Dendritic cell treated with granulocyte-macrophage colony-stimulating factor and Interleukin-4, amounts not matched to agents 40 ng/mL and 50 ng/mL, for 4 days (primary cell): ENCODE measurements around the gene TP53TG3C.
"Not testable (repeated sequence)": the region's sequence is repeated elsewhere in the genome, so short reads cannot be mapped to it uniquely, and the experiment has no call there.

Experiments
- H3K27ac Mint-ChIP-seq: one replicate; pipeline ENCODE4 v1.8.0; 2022; ENCODE audit warnings: mild to moderate bottlenecking, mixed read lengths
- H3K27me3 Mint-ChIP-seq: one replicate; pipeline ENCODE4 v1.8.0; 2022; ENCODE audit warnings: mild to moderate bottlenecking, mixed read lengths
- H3K36me3 Mint-ChIP-seq: one replicate; pipeline ENCODE4 v1.8.0; 2022; ENCODE audit warnings: low read depth, mixed read lengths
- H3K4me1 Mint-ChIP-seq: one replicate; pipeline ENCODE4 v1.8.0; 2022; ENCODE audit warnings: low read depth, mixed read lengths
- H3K4me3 Mint-ChIP-seq: one replicate; pipeline ENCODE4 v1.8.0; 2022; ENCODE audit warnings: mild to moderate bottlenecking, moderate library complexity, mixed read lengths
- H3K9me3 Mint-ChIP-seq: one replicate; pipeline ENCODE4 v1.8.0; 2022; ENCODE audit warnings: mixed read lengths
- intact Hi-C: fragments of 100-400 bp; cut with micrococcal nuclease; formaldehyde crosslinking; loops from one replicate; pipeline ENCODE4 v1.15.0; 2022

The TP53TG3C gene, protein sequence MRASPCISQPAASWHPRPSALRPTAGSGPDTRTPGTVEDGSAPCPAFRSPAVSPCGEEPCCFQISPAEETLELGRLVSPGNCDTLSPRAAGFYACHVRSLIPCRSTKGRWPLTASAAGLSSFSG

GRCh38 chr16:33193926-33194325, at the start of gene TP53TG3C:
Gene TP53TG3C (plus strand): TSS chr16:33194226. CDS start chr16:33194294, 68 bp downstream.
- H3K36me3 Mint-ChIP-seq, H3K27ac Mint-ChIP-seq, H3K4me1 Mint-ChIP-seq, H3K4me3 Mint-ChIP-seq, intact Hi-C loops, H3K27me3 Mint-ChIP-seq, H3K9me3 Mint-ChIP-seq: not testable (repeated sequence)
